T-cell (primary cell): ENCODE measurements around the gene USP7. TPM values are rescaled to one million over a fixed set of nuclear protein-coding genes. Genes with fewer than 3 reads are reported as not detected.
A peak's percentile ranks its signal among the peaks of the same experiment; 100 is the strongest.

Experiments used
- ATAC-seq, 4 experiments: fragments of 200-7000 bp in 3 of 4; fragments of 150-1000 bp in 1 of 4; cut with Tn5 transposase; replicated peaks in 1 of 4; 1 replicate in 3 of 4; 2 replicates in 1 of 4; pipeline ENCODE4 v1.10.0; 2021; ENCODE audit warnings: moderate library complexity in 3 of 4, mild to moderate bottlenecking in 2 of 4, moderate number of reproducible peaks in 1 of 4
- CTCF ChIA-PET, 2 donors: fragments of 300-600 bp; sonication (Branson Sonifier 250); formaldehyde crosslinking; loops; one replicate each; lab custom pipeline; 2022; ENCODE audit warnings: antibody characterized with exemption in 2 of 2; lab: Charles Lee
- POLR2A ChIA-PET, 2 donors: fragments of 300-600 bp; sonication (Branson Sonifier 250); formaldehyde crosslinking; loops; one replicate each; lab custom pipeline; 2022; ENCODE audit warnings: antibody characterized with exemption in 2 of 2; lab: Charles Lee
- DNase-seq, 35 experiments: peaks; one replicate each; pipeline versions ENCODE4 v3.0.0 to v3.0.0-alpha.2; 2013 to 2023
- H3K27ac ChIP-seq: one replicate; pipeline ENCODE4 v1.5.1; 2013; ENCODE audit warnings: low read length
- H3K27me3 ChIP-seq, 2 experiments: replicated peaks in 1 of 2; 1 replicate in 1 of 2; 2 replicates in 1 of 2; pipeline versions ENCODE4 v1.6.1 to v1.7.0; 2013; ENCODE audit warnings: low read length in 1 of 2, mixed read lengths in 1 of 2; ENCODE audit not compliant: control insufficient read depth in 2 of 2, insufficient read depth in 2 of 2; ENCODE audit errors: extremely low read depth in 1 of 2
- H3K36me3 ChIP-seq, 2 donors: 1 replicate in 1 of 2; 2 replicates in 1 of 2; pipeline versions ENCODE4 v1.6.1 to v1.7.0; 2013; ENCODE audit warnings: low read length in 1 of 2; ENCODE audit not compliant: control insufficient read depth in 2 of 2, insufficient read depth in 1 of 2; ENCODE audit errors: extremely low read depth in 1 of 2
- H3K4me1 ChIP-seq, 2 experiments: 1 replicate in 1 of 2; 2 replicates in 1 of 2; pipeline versions ENCODE4 v1.6.1 to v1.7.0; 2013; ENCODE audit warnings: low read length in 2 of 2, mixed read lengths in 1 of 2; ENCODE audit not compliant: insufficient read depth in 2 of 2, control insufficient read depth in 1 of 2; ENCODE audit errors: extremely low read depth in 1 of 2
- H3K4me3 ChIP-seq, 2 donors: 1 replicate in 1 of 2; 2 replicates in 1 of 2; pipeline versions ENCODE4 v1.5.1 to v1.7.0; 2013; ENCODE audit warnings: mild to moderate bottlenecking in 2 of 2, low read length in 1 of 2, moderate library complexity in 1 of 2; ENCODE audit not compliant: control insufficient read depth in 1 of 2; ENCODE audit errors: extremely low read depth in 1 of 2
- H3K9me3 ChIP-seq: 2 replicates; pipeline ENCODE4 v1.7.0; 2013
- H3K27ac Mint-ChIP-seq, 2 donors: one replicate each; pipeline ENCODE4 v1.8.0; 2020 to 2021; ENCODE audit warnings: mild to moderate bottlenecking in 2 of 2, mixed read lengths in 2 of 2
- H3K27me3 Mint-ChIP-seq, 2 donors: one replicate each; pipeline ENCODE4 v1.8.0; 2021 to 2022; ENCODE audit warnings: mixed read lengths in 2 of 2
- H3K36me3 Mint-ChIP-seq: one replicate; pipeline ENCODE4 v1.8.0; 2021; ENCODE audit warnings: mixed read lengths
- H3K4me1 Mint-ChIP-seq, 3 donors: one replicate each; pipeline ENCODE4 v1.8.0; 2020 to 2022; ENCODE audit warnings: mixed read lengths in 3 of 3, mild to moderate bottlenecking in 1 of 3
- H3K4me3 Mint-ChIP-seq, 3 donors: one replicate each; pipeline ENCODE4 v1.8.0; 2020 to 2022; ENCODE audit warnings: mild to moderate bottlenecking in 3 of 3, mixed read lengths in 3 of 3, moderate library complexity in 3 of 3
- H3K9me3 Mint-ChIP-seq, 3 donors: one replicate each; pipeline ENCODE4 v1.8.0; 2020 to 2022; ENCODE audit warnings: mixed read lengths in 3 of 3
- WGBS: methylation state at CpG from one replicate; pipeline ENCODE4 v1.1.5; 2013; ENCODE audit warnings: missing lambda C conversion rate; ENCODE audit not compliant: insufficient coverage; 5-methylcytosine and 5-hydroxymethylcytosine counted together
- total RNA-seq, 35 experiments: library from RNA in 6 of 35; stranded (reverse) in 6 of 35; fragments of 120-200 nt in 1 of 35; gene quantifications; one replicate each; pipeline versions ENCODE4 v1.2.1 to v1.2.4 and lab custom pipeline; 2013 to 2026

USP7 gene
- total RNA-seq, 5 donors from 2014 or later (not counting 1 experiment from before 2014, with no cell fraction given): 159 to 261 (median 169) TPM

DNA sequence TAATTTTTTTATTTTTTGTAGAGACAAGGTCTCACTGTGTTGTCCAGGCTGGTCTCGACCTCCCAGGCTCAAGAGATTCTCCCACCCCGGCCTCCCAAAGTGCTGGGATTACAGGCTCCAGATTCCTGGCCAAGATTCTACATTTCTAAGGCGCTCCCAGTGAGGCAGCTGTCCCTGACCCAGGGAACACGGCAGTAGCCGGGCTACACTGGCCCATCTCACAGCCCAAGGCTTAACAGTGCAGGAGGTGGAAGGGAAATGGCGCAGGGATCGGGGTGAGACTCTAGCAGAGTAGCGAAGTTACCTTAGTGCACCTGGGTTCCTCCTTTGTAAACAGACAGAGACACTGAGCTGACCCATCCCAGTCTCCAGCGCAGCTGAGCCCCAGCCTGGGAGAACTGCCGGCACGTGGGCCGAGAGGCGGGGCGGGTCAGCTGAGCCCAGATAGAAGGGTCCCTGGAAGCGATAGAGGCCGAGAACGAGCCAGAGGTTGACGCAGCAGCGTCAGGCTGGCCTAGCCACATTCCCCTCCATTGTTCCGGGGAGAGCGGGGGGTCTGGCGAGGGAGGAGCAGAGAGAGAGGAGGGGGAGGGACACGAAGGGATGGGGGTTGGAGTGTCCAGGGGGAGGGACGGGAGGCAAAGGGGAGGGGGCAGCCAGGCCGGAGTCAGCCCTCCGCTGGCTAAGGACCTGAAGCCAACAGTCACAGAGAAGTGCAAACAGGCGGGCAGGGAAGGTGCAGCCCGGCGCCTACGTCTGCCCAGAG, 97.4 kb downstream of the USP7 start:
- DNase-seq: no peak
- WGBS: 97% methylated on average over 18 of the region's 30 CpGs
- H3K4me1 ChIP-seq: peaks cover 24 to 63% of the 10 kb centered on the region in 2 experiments
- Mint-ChIP-seq H3K36me3 (no peaks in the 10 kb centered on the region), H3K4me1 (peaks cover 52 to 59% (median 58%) of the 10 kb centered on the region in 3 donors), H3K27ac (peak overlapping the region; percentile 67 to 82), H3K27me3 (no peaks in the 10 kb centered on the region), H3K4me3 (peak overlapping the region; percentile 58 to 96 (median 63)), H3K9me3 (no peaks in the 10 kb centered on the region)
- no peak for ATAC-seq
- H3K4me3 ChIP-seq: no peak overlapping the region
- ChIA-PET POLR2A (interaction anchor here in 1 of 2 donors (1.0 kb wide), 1 partner anchor 12 kb away, joined by 6 read pairs; no protein-coding TSS in a partner anchor), CTCF (no interaction called here)
- H3K36me3 ChIP-seq: peaks cover 3 to 4% of the 10 kb centered on the region in 2 donors
- no peaks in the 10 kb centered on the region for H3K9me3 ChIP-seq
- H3K27me3 ChIP-seq: no peaks in the 10 kb centered on the region
- no peak overlapping the region for H3K27ac ChIP-seq

DNA sequence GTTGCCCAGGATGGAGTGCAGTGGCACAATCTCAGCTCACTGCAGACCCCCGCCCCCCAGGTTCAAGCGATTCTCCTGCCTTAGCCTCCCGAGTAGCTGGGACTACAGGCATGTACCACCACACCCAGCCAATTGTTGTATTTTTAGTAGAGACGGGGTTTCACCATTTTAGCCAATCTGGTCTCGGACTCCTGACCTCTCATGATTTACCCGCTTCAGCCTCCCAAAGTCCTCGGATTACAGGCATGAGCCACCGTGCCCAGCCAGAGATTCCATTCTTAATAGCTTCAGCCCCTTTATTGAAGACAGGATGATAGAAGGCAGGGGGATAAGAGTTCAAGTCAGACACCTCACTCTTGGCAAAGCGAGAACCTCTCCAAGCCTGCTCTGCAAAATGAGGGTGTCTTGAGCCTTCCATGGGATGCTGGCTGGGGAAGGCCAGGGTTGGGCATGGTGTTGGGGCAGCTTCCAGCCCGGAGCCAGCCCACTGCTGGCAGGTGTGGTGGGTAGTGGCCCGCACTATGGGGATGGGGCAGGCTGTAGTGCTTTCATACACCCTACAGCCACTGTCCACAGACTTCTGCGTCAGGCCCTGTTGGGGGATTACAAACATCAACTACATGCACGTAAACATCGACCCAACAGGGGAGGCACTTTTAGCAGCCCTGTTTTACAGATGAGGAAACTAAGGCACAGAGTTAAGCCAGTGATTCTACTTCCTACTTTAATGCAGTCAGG, 98.4 kb downstream of the USP7 start:
- Histone ChIP-seq H3K9me3 (no peaks in the 10 kb centered on the region), H3K27ac (no peak overlapping the region), H3K36me3 (peaks cover 4% of the 10 kb centered on the region in 2 donors), H3K27me3 (no peaks in the 10 kb centered on the region), H3K4me3 (no peak overlapping the region), H3K4me1 (peaks cover 20 to 55% of the 10 kb centered on the region in 2 experiments)
- Mint-ChIP-seq H3K9me3 (no peaks in the 10 kb centered on the region), H3K4me3 (peak overlapping the region in 2 of 3 donors; percentile 6 to 96), H3K27ac (peak overlapping the region; percentile 67 to 82), H3K4me1 (peaks cover 45 to 51% (median 51%) of the 10 kb centered on the region in 3 donors), H3K27me3 (no peaks in the 10 kb centered on the region), H3K36me3 (no peaks in the 10 kb centered on the region)
- ChIA-PET CTCF (interaction anchor here in 1 of 2 donors (0.6 kb wide), 1 partner anchor 295 kb away, joined by 3 read pairs; no protein-coding TSS in a partner anchor), POLR2A (interaction anchor here (0.6 to 1.0 kb wide), 2 partner anchors 11 to 65 kb away, joined by 6 read pairs; no protein-coding TSS in a partner anchor)
- WGBS: 95% methylated on average over 3 of the region's 14 CpGs
- ATAC-seq (no peak), DNase-seq (no peak)

DNA sequence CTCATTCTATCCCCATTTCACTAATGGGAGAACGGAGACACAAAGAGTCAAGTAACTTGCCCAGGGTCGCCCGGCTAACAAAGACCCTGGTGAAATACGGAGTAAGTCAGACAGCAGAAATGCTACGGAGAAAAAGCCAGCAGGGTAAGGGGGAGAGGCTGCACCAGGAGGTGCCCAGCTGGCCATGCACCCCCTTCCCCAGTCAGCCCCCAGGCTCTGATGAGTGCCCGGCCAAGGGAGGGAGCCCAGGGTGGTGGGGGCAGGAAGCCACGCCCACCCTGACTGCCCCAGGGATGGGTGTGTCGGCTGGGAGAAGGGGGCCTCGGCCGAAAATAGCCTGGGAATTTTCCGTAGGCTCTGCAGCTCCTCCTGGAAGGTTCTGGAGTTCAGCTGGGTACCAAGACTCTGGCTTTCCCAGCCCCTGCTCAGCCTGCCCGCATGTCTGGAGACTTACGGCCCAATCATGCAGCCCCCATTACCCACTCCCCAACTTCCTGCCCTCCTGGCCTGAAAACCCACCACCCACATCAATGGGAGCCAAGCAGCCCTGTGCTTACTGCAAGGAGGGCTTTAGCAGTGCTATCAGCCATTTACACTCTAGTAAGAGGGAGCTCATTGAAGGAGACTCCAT, 99.1 kb downstream of the USP7 start:
- Mint-ChIP-seq H3K4me3 (peak overlapping the region in 1 of 3 donors; percentile 9), H3K27me3 (no peaks in the 10 kb centered on the region), H3K4me1 (peaks cover 45 to 46% (median 46%) of the 10 kb centered on the region in 3 donors), H3K9me3 (no peaks in the 10 kb centered on the region), H3K36me3 (no peaks in the 10 kb centered on the region), H3K27ac (peak overlapping the region; percentile 67 to 82)
- Histone ChIP-seq H3K27me3 (no peaks in the 10 kb centered on the region), H3K36me3 (peaks cover 4% of the 10 kb centered on the region in 2 donors), H3K4me1 (peaks cover 20 to 48% of the 10 kb centered on the region in 2 experiments), H3K27ac (no peak overlapping the region), H3K4me3 (no peak overlapping the region), H3K9me3 (no peaks in the 10 kb centered on the region)
- ATAC-seq: no peak
- WGBS: 73% methylated on average over 12 of the region's 13 CpGs
- ChIA-PET POLR2A (no interaction called here), CTCF (interaction anchor here in 1 of 2 donors (0.6 kb wide), 1 partner anchor 294 kb away, joined by 3 read pairs; no protein-coding TSS in a partner anchor)
- DNase-seq: no peak

DNA sequence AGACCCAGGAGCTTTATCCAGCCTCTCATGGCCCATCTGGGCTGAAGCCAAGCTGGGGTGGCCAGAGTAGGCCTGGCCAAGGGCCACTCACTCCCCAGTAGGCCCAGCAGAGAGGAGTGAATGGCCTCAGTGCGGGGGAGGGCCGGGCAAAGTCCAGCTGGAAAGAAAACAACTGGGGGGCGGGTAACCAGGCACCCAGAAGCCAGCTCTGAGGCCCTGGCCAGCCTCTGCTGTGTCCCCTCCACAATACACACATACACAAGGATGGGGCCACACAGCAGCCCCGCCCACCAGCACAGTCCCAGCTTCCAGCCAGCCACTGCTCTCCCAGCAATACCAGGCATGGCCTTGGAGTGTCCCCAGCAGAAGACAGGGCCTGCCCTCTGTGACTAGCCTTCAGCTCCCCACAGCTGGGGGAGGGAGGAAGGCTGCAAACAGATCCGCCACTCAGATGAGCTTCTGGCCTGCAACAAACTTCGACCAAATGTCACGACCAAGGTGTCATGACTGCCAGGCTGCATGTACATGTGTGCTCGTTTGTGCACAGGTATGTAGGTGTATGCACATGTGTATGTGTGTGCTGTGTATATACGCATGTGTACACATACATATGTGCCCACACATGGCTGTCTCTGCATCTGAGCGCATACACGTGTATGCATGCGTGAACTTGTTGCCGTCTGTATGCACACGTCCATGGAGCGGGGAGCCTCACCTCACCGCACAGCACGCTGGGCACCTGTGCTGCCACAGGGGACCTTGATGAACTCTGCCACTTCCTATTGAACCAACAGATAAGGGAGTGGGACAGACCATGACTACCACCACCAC, 99.9 kb downstream of the USP7 start:
- Histone ChIP-seq H3K4me1 (peaks cover 20 to 42% of the 10 kb centered on the region in 2 experiments), H3K36me3 (peaks cover 6 to 8% of the 10 kb centered on the region in 2 donors), H3K9me3 (no peaks in the 10 kb centered on the region), H3K27ac (no peak overlapping the region), H3K4me3 (no peak overlapping the region), H3K27me3 (no peaks in the 10 kb centered on the region)
- Mint-ChIP-seq H3K27me3 (no peaks in the 10 kb centered on the region), H3K9me3 (no peaks in the 10 kb centered on the region), H3K27ac (peak overlapping the region; percentile 21 to 46), H3K36me3 (peaks cover 1% of the 10 kb centered on the region), H3K4me3 (peak overlapping the region in 1 of 3 donors; percentile 9), H3K4me1 (peaks cover 39 to 41% (median 41%) of the 10 kb centered on the region in 3 donors)
- DNase-seq (no peak), ATAC-seq (no peak)
- CTCF ChIA-PET: no interaction called here
- POLR2A ChIA-PET: no interaction called here
- WGBS: 92% methylated on average over 13 of the region's 17 CpGs

DNA sequence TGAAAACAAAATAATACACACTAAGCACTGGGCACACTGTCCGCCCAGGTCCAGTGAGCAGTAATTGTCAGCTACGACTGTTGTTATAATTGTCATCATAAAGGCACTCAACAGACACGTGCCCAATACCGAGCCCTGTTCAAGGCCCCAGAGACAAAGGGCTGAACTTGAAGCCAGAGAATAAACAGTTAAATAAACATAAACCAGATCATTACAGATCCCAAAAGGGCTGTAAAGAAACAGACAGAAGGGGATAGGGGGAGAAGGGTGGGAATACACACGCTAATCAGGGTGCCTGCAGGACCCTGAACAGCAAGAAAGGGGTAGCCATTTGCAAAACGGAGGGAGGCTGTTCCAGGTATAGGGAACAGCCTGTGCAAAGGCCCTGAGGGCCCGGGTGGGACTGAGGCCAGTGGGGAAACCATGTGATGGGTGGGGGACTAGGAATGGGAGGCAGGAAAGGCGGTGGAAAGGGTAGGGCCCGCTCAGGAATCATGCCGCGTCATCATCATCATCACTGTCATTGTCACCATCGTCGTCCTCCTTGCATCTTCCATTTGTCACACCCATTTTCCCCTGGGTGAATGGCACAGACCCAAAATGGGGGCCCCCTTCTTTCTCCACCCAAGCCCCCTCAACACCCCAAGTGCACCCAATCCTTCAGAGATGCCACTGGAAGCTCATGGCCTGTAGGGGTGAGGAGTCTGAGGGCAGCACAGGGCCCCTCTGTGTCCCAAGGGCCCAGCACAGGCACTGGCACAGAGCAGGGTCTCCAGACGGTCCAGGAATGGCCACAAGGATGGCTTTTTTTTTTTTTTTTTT, 101.2 kb downstream of the USP7 start:
- WGBS: 83% methylated on average over 8 of the region's 14 CpGs
- POLR2A ChIA-PET: interaction anchor here in 1 of 2 donors (0.5 kb wide), 1 partner anchor 45 kb away, joined by 4 read pairs; no protein-coding TSS in a partner anchor
- DNase-seq (no peak), ATAC-seq (no peak)
- Mint-ChIP-seq H3K4me3 (no peak overlapping the region), H3K36me3 (peaks cover 6% of the 10 kb centered on the region), H3K27ac (no peak overlapping the region), H3K9me3 (no peaks in the 10 kb centered on the region), H3K27me3 (no peaks in the 10 kb centered on the region), H3K4me1 (peaks cover 39 to 42% (median 42%) of the 10 kb centered on the region in 3 donors)
- Histone ChIP-seq H3K4me3 (no peak overlapping the region), H3K9me3 (no peaks in the 10 kb centered on the region), H3K36me3 (peaks cover 10 to 13% of the 10 kb centered on the region in 2 donors), H3K27ac (no peak overlapping the region), H3K4me1 (peaks cover 17 to 37% of the 10 kb centered on the region in 2 experiments), H3K27me3 (no peaks in the 10 kb centered on the region)
- CTCF ChIA-PET: no interaction called here
